GM18498 (cell line): Measurements from ENCODE around the gene RCBTB2.
"Not testable (repeated sequence)": the region's sequence is repeated elsewhere in the genome, so short reads cannot be mapped to it uniquely, and the experiment has no call there.

Source experiments
- ATAC-seq: cut with Tn5 transposase; IDR thresholded peaks from one replicate; pipeline ENCODE4 v1.9.1; 2021; ENCODE audit warnings: mild to moderate bottlenecking, moderate library complexity; ENCODE audit not compliant: unreplicated experiment

RCBTB2 gene

GRCh38 chr13:48456546-48456945, 76.3 kb downstream of the RCBTB2 start:
- no peak for ATAC-seq

- ATAC-seq: not testable (repeated sequence)
Observed at GRCh38 chr13:48451196-48451595, 81.7 kb downstream of the RCBTB2 start.

- ATAC-seq: no peak
Observed at GRCh38 chr13:48449656-48450055, 83.2 kb downstream of the RCBTB2 start.

GRCh38 chr13:48448959-48449614, 83.8 kb downstream of the RCBTB2 start:
- no peak for ATAC-seq

- ATAC-seq: no peak
Observed at GRCh38 chr13:48448285-48448958, 84.5 kb downstream of the RCBTB2 start.

- ATAC-seq: no peak
Observed at GRCh38 chr13:48446464-48446863, 86.4 kb downstream of the RCBTB2 start.

GRCh38 chr13:48443442-48444208, 89.3 kb downstream of the RCBTB2 start:
- no peak for ATAC-seq
